ENCODE data around the gene CYS1.

- no peak for TF ChIP-seq CTCF (IDR thresholded peaks at IDR 0.05)
- no peak for TF ChIP-seq FOSB (CRISPR knock-in tag; IDR thresholded peaks at IDR 0.05)
- TF ChIP-seq ZFP36 (IDR thresholded peaks at IDR 0.05; ENCODE audit: borderline replicate concordance, partially characterized antibody): no peak
- no peak for TF ChIP-seq ATOH8 (CRISPR knock-in tag; IDR thresholded peaks at IDR 0.05; ENCODE audit: low read depth)
- TF ChIP-seq CBX8 (IDR thresholded peaks at IDR 0.05): no peak
- TF ChIP-seq FOSL2 (IDR thresholded peaks at IDR 0.05): no peak
- no peak for TF ChIP-seq FOSL2 (CRISPR knock-in tag; IDR thresholded peaks at IDR 0.05)
- TF ChIP-seq SREBF2 (IDR thresholded peaks at IDR 0.05): no peak
- no peak for TF ChIP-seq HDAC2 (IDR thresholded peaks at IDR 0.05)
- TF ChIP-seq PHF8 (IDR thresholded peaks at IDR 0.05; ENCODE audit: borderline replicate concordance, low read depth): no peak
- TF ChIP-seq RAD21 (conservative IDR thresholded peaks at IDR 0.05 in 1 of 2, IDR thresholded peaks at IDR 0.05 in 1 of 2): no peak
Observed at GRCh38 chr2:10123281-10123680, 43.1 kb upstream of the CYS1 start.
